NCI-H1105 treated with DMSO at 0.1 percent for 48 hours (cell line): Measurements from ENCODE around the gene DEFB112.

Experiments used
- DNase-seq: peaks from one replicate; lab custom pipeline; 2025; lab: John Stamatoyannopoulos, UW

The DEFB112 gene

GRCh38 chr6:49995278-49995677 is 54.5 kb downstream of the DEFB112 start:
- DNase-seq: no peak
